GM23338 (cell line): ENCODE measurements around the gene SORCS2.

Source experiments
- CREB1 ChIP-seq: fragments of 250-450 bp; sonication (Bioruptor Pico); IDR thresholded peaks from 2 replicates; pipeline ENCODE4 v1.5.0; 2020; ENCODE audit warnings: low read depth, mild to moderate bottlenecking, moderate library complexity
- EZH2 ChIP-seq: fragments of 200-600 bp; sonication (generic); IDR thresholded peaks from one replicate; pipeline ENCODE4 v1.8.0; 2017; ENCODE audit warnings: antibody characterized with exemption, mild to moderate bottlenecking, low read depth; ENCODE audit not compliant: unreplicated experiment
- EZH2phosphoT487 ChIP-seq: fragments of 200-600 bp; sonication (generic); IDR thresholded peaks from one replicate; pipeline ENCODE4 v1.8.1; 2018; ENCODE audit warnings: antibody characterized with exemption; ENCODE audit not compliant: unreplicated experiment
- JUNB ChIP-seq: IDR thresholded peaks from one replicate; pipeline ENCODE4 v1.6.1; 2016; ENCODE audit warnings: antibody characterized with exemption; ENCODE audit not compliant: unreplicated experiment
- POLR2AphosphoS5 ChIP-seq: IDR thresholded peaks from 2 replicates; pipeline ENCODE4 v1.6.1; 2016; ENCODE audit warnings: antibody characterized with exemption, low read depth
- STAT1 ChIP-seq: IDR thresholded peaks from one replicate; pipeline ENCODE4 v1.6.1; 2016; ENCODE audit warnings: antibody characterized with exemption; ENCODE audit not compliant: unreplicated experiment
- ZNF331 ChIP-seq: fragments of 250-450 bp; sonication (Bioruptor Pico); IDR thresholded peaks from 2 replicates; pipeline ENCODE4 v1.5.0; 2020; ENCODE audit warnings: low read depth, mild to moderate bottlenecking, moderate library complexity
- TF ChIP-seq, protein P1 (sequence below), 2 experiments: fragments of 200-600 bp in 1 of 2; sonication (generic) in 1 of 2; conservative IDR thresholded peaks; 2 replicates each; pipeline versions ENCODE4 v1.5.1 to v1.6.1; 2016 to 2017; ENCODE audit warnings: antibody characterized with exemption in 2 of 2, low read depth in 2 of 2, mild to moderate bottlenecking in 2 of 2, moderate library complexity in 1 of 2
- TF ChIP-seq, protein P2 (sequence below): IDR thresholded peaks from one replicate; pipeline ENCODE4 v1.6.1; 2018; ENCODE audit warnings: antibody characterized with exemption; ENCODE audit not compliant: unreplicated experiment
- TF ChIP-seq, protein P3 (sequence below): IDR thresholded peaks from 2 replicates; pipeline ENCODE4 v1.6.1; 2016; ENCODE audit warnings: antibody characterized with exemption

DNA sequence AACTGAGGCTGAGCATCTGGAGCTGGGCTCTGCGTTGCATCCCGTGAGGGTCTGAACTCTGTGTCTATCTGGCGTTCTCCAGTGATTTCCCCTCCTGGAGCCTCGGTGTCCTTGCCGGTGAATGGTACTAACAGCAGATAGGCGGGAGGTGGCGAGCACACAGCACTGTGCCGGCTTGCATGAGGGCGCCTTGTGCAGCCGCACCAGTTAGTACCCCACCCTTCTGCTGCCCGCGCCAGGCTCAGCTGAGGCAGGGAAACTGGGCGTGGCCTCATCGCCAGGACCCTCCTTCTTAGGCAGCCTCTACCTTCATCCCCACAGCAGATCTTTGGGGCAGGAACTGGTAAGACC, 42.7 kb downstream of the SORCS2 start:
- TF ChIP-seq, protein P1, sequence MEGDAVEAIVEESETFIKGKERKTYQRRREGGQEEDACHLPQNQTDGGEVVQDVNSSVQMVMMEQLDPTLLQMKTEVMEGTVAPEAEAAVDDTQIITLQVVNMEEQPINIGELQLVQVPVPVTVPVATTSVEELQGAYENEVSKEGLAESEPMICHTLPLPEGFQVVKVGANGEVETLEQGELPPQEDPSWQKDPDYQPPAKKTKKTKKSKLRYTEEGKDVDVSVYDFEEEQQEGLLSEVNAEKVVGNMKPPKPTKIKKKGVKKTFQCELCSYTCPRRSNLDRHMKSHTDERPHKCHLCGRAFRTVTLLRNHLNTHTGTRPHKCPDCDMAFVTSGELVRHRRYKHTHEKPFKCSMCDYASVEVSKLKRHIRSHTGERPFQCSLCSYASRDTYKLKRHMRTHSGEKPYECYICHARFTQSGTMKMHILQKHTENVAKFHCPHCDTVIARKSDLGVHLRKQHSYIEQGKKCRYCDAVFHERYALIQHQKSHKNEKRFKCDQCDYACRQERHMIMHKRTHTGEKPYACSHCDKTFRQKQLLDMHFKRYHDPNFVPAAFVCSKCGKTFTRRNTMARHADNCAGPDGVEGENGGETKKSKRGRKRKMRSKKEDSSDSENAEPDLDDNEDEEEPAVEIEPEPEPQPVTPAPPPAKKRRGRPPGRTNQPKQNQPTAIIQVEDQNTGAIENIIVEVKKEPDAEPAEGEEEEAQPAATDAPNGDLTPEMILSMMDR (conservative IDR thresholded peaks at IDR 0.05; ENCODE audit: low read depth in 2 of 2): no peak
- TF ChIP-seq EZH2 (no peak), EZH2phosphoT487 (no peak), ZNF331 (CRISPR knock-in tag) (no peak), POLR2AphosphoS5 (no peak), CREB1 (CRISPR knock-in tag) (no peak), STAT1 (no peak), JUNB (no peak)
- TF ChIP-seq, protein P2, sequence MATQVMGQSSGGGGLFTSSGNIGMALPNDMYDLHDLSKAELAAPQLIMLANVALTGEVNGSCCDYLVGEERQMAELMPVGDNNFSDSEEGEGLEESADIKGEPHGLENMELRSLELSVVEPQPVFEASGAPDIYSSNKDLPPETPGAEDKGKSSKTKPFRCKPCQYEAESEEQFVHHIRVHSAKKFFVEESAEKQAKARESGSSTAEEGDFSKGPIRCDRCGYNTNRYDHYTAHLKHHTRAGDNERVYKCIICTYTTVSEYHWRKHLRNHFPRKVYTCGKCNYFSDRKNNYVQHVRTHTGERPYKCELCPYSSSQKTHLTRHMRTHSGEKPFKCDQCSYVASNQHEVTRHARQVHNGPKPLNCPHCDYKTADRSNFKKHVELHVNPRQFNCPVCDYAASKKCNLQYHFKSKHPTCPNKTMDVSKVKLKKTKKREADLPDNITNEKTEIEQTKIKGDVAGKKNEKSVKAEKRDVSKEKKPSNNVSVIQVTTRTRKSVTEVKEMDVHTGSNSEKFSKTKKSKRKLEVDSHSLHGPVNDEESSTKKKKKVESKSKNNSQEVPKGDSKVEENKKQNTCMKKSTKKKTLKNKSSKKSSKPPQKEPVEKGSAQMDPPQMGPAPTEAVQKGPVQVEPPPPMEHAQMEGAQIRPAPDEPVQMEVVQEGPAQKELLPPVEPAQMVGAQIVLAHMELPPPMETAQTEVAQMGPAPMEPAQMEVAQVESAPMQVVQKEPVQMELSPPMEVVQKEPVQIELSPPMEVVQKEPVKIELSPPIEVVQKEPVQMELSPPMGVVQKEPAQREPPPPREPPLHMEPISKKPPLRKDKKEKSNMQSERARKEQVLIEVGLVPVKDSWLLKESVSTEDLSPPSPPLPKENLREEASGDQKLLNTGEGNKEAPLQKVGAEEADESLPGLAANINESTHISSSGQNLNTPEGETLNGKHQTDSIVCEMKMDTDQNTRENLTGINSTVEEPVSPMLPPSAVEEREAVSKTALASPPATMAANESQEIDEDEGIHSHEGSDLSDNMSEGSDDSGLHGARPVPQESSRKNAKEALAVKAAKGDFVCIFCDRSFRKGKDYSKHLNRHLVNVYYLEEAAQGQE: no peak
- TF ChIP-seq, protein P3, sequence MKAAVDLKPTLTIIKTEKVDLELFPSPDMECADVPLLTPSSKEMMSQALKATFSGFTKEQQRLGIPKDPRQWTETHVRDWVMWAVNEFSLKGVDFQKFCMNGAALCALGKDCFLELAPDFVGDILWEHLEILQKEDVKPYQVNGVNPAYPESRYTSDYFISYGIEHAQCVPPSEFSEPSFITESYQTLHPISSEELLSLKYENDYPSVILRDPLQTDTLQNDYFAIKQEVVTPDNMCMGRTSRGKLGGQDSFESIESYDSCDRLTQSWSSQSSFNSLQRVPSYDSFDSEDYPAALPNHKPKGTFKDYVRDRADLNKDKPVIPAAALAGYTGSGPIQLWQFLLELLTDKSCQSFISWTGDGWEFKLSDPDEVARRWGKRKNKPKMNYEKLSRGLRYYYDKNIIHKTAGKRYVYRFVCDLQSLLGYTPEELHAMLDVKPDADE: no peak
